Occipital lobe (tissue), 2 donors: ENCODE data around the gene GPX4. TPM values are rescaled to one million over a fixed set of nuclear protein-coding genes. Genes with fewer than 3 reads are reported as not detected.

Experiments used
- DNase-seq: peaks from one replicate; lab custom pipeline; 2025; lab: John Stamatoyannopoulos, UW
- total RNA-seq: library from RNA; depleted of rRNA; stranded (reverse); fragments of >200 nt; gene quantifications from one replicate; pipeline ENCODE4 v1.2.3, GENCODE V29; 2014

Gene GPX4
- total RNA-seq, 1 donor from 2014 or later = 83.8 TPM

DNA sequence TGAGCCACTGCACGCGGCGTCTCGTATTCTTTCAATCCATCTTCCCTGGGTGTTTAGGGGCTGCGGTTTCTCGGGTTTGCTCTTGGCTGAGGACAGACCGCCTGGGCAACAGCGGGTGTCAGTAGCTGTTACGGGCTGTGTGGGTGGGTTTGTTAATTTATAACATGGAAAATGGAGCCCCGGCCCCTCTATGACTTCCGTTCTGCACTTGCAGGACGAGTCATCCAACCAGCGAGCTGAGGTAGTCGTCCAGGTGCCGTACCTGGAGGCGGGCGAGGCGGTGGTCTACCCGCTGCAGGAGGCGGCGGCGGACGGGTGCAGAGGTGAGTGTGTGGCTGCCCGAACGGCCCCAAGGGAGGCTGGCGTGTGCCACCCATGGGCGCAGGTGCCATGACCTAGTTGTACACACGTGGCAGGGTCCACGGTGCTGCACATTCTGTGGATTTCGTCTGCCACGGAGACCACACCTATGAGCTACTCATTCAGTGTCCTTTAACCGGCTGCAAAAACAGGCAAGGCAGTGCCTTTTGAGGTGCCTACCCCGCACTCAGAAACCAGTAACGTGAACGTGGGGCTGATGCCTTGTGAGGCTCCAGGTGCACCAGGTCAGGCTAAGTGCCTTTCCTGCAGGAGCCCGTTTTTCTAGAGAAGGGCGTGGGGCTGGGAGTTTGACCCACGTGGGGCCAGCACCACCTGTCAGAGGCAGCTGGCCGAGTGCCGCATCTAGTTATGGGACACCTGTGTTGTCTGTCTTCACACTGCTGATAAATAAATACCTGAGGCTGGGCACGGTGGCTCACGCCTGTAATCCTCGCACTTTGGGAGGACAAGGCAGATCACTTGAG, 19.5 kb upstream of the GPX4 start:
- DNase-seq = no peak

DNA sequence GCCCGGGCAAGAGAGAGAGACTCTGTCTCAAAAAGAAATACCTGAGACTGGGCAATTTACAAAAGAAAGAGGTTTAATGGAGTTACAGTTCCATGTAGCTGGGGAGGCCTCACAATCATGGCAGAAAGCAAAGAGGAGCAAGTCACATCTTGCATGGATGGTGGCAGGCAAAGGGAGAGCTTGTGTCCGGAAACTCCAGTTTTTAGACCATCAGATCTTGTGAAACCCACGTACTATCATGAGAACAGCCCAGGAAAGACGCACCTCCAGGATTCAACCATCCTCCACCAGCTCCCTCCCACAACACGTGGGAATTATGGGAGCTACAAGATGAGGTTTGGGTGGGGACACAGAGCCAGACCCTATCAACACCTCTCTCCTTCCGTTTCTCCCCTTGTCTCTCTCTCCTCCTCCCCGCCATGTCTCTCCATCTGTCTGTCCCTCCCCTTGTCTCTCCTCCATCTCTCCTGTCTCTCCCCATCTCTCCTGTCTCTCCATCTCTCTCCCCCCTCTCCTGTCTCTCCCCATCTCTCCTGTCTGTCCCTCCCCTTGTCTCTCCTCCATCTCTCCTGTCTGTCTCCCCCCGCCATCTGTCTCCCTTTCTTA, 18.6 kb upstream of the GPX4 start:
- no peak for DNase-seq

DNA sequence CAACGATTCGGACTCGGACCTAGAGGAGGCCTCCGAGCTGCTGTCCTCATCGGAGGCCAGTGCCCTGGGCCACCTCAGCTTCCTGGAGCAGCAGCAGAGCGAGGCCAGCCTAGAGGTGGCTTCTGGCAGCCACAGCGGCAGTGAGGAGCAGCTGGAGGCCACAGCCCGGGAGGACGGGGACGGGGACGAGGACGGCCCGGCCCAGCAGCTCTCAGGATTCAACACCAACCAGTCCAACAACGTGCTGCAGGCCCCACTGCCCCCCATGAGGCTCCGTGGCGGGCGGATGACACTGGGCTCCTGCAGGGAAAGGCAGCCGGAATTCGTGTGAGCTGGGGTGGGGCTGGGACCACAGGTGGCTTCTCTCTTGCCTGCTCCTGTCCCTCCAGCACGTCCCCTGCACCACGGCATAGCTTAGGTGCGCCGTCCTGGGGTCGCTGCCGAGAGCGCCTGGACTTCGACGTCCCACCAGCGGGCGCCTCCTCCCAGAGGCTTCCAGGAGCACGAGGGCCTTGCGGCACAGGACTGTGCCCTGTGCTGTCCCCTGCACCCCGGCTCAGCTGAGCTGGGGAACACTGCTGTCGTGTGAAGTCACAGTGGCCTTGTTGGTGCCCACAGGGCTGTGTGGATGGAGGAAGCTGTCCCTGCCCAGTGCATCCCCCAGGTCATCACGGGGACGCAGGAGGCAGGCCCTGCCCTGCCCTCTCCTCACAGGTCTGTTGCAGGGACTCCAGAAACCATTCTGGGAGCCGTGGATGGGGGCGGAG, 17.9 kb upstream of the GPX4 start:
- no peak for DNase-seq

DNA sequence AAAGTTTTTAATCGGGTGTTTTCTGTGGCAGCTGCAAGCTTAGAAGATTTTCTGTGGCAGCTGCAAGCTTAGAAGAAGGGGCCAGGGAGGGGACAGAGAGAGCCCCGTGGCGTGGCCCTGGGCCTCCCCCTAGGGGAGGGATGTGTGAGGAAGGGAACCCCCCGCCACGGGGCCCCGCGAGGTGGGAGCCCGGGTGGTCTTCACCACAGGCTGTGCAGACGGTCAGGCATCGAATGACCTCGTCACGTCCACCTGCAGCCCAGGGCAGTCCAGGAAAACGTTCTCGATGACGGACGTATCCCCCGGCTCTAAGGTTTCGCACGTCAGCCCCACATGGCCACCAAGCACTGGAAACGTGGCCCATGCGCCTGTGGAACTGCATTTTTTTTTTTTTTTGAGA, 17.2 kb upstream of the GPX4 start:
- DNase-seq = no peak

DNA sequence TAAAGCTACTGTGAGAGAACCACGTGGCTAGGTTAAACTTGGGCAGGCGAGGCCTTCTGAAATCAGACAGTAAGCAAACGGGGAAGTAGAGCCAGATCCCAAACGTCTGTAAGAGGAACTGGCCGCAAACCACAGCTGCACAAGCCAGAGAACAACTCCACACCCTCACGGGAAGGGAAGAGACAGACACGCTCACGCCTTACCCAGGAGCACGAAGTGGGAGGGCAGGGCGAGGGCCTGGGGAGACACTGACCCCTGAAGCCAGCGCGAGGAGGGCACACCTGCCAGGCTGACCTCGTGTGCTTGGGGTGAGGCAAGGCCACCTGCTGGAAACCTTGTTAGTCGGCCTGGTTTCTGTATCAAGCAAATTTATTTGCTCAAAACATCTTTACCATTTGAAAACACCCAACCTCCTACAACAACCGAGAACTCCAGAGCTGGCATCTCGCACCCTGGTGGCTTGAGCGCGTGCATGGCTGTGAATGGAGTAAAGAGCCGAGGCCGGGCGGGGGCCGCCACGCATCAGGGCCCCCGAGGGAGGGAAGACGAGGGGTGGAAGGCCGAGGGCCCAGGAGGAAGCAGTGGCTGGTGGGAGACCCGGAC, 15.9 kb upstream of the GPX4 start:
- DNase-seq = no peak

DNA sequence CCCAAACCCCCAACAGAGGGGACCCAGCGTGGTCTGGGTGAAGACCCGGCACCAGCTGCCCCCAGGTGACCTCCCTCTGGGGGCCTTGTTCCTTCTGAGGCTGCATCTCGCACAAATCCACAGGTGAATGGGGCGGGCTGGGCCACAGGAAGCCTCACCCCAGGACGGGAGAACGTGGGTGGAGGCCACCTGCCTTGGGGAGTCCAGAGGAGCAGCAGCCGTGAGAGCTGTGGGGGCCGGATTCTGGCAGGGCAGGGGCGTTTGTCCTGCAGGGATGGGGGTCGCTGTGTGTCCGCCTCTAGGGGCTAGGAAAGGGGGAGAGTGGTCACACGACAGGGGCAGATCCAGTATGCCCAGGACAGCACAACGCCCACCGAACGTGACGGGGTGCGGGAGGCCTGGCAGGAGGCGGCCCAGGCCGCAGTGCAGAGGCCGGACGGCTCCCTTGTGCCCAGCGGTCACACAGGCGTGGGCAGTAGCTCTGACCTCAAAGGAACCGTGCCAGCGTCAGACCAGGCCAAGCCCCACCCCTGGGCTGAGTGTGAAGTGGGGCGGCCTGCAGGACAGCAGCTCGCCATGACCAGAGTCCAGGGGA, 15.3 kb upstream of the GPX4 start:
- no peak for DNase-seq

DNA sequence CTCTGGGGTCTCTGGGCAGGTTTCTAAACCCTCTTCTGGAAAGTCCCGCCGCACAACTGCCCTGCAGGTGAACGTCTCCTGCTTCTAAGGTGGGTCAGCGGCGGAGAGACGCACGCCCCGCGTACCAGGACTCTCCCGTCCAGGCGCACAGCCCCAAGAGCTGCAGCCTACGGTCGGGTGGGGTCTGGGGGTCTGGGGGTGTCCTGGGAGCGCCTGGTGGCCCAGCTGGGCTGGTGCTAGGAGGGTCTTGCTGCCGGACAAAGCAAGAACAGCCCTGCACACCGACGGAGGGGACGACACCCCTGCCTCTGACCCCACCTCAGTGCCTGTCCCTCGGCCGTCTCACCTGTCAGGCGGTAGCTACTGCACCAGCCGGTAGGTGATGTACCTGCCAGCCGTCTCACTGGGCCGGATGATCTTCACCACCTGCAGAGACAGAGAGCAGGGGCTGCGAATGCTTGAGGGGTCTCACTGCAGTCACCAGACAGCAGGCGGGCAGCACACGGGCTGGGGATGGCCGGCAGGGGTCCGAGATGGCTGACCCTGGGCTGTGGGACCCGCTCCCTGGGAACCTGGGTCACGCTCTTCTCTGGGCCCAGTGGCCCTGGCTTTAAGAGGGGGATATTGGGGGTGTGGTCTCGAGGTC, 14.5 kb upstream of the GPX4 start:
- no peak for DNase-seq

DNA sequence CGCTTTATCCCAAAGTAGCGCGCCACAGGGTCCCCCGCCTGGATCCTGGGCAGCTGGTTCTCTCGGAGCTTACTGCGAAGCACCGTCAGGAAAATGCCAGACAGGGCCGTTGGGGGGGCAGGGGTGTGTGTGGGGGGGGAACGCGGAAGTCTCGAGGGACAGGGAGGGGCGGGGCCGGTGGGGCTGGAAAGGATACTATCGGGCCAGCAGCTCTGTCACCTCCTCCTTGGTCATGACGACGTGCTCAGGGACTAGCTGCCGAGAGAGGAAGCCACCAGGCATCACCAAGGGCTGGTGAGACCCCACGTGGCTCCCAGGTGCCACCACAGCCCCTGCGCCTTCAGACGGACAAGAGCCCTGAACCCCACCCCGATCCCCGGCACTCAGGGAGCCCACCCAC, 13.9 kb upstream of the GPX4 start:
- DNase-seq = no peak

DNA sequence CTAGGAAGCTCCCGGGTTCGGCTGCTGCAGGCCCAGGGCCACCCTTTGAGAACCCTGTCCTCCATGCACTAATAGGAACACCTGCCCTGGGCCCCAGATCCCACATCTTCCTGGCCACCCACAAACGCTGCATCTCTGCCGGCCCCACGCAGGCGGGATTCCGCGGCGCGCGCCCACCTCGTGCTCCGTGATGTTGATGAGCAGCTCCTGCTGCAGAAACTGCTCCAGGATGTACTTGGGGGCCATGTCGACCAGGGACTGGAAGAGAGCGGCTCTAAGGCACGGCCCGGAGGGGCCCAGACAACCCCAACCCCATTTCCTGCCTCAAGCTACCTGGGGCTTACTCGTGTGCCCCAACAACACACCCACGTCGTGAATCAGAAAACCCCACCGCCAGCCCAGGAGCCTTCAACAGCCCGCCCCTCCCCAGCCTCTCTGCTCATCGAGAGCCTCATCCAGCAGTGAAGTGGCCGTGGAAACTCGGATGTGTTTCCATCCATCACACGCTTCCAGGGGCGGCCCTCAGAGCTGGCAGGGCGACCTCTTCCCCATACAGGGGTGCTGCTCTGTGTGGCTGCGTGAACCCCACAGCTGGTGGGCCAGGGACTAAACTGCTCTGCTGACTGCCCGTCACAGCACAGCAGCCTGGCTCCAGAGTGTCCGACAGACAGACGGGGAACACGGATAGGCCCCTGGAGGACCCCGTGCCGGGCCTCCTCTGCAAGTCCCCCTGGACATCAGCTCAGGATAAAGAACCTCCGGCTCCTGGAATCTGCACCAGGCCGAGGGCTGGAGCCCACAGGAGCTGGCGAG, 12.9 kb upstream of the GPX4 start:
- no peak for DNase-seq

DNA sequence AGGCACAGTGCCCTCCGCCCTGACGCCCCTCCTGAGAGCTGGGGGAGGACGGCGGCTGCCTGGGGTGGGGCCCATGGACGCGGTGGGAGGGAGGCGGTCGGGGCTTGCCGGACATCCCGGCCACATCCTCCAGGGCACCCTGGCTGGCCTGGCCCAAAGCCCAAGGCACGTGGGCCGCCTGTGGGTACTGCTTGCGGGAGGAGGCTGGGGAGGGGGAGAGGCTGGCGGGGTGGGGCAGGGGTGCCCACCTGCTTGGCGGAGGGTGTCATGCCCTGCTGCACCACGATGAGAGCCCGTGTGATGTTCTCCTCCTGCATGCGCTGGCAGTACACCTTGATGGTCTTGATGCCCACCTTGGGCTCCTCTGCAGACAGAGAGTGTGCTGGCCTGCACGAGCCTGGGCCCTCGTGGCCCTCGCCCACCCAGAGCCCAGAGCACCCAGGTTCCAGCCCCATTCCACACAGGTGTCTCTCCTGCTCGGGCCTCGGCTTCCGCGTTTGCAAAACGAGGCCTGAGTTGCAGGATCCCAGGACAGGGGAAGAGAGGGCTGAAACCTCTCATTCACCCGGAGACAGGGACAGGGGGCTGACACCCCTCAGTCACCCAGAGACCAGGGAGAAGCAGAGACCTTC, 12.1 kb upstream of the GPX4 start:
- DNase-seq = no peak

DNA sequence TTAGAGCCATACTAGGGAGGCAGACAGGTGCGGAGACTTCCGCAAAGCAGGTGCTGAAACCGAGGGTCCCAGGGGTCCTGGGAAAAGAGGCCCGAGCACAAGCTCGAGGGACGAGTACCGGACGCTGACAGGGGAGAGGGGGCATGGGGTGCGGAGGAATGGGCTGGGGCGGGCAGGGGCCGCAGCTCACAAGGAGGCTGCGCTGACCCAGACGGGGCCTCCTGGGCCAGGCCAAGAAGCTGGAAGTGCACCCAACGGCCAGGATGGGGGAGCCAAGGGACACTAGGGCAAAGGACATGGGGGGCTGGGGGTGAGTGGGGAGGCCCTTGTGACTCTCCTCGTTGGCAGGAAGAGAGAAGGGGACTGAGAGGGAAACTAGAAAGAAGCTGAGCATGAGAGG, 10.5 kb upstream of the GPX4 start:
- DNase-seq = no peak

DNA sequence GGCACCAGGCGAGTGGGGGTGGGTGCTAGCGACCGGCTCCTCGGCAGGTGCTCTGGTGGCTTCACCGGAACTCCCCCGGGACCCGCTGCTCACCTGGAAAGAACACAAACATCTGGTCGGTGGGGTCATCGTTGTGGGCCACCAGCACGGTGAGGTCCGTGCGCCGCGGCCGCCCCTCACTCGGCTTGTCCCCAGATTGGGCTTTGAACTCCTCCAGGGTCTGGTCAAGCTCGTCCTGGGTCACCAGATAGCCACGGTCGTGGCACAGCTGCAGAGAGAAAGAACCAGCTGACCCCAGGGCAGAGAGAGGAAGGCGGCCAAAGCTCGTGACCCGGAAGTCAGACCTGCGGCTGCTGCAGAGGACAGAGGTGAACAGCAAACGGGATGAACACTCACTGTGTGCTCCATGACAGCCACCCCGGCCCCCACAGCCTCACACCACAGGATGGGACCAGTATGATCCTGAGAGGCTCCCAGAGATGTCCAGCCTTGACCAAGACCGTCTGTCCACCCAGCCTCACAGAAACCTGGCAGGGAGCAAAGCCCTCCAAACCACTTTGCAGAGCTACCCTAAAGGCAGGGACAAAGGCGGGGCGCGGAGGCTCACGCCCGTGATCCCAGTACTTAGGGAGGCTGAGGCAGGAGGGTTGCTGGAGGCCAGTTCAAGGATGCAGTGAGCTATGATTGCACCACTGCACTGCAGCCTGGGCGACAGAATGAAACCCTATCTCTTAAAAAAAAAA, 9.8 kb upstream of the GPX4 start:
- DNase-seq = no peak

DNA sequence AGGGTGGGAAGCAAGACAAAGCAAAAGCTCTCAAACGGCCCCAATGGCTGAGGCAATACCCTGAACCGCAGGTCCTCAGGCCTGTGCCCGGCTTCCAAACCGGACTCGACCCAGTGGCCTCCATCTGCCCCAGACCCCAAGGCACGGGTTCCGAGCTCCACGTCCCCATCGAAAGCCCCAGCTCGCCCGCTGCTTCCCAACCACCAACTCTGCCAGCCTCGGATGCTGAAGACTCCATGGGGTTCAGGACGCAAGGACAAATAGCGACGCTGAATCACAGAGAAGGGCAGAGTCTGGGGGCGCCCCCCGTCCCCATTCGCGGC, 9.2 kb upstream of the GPX4 start:
- no peak for DNase-seq

DNA sequence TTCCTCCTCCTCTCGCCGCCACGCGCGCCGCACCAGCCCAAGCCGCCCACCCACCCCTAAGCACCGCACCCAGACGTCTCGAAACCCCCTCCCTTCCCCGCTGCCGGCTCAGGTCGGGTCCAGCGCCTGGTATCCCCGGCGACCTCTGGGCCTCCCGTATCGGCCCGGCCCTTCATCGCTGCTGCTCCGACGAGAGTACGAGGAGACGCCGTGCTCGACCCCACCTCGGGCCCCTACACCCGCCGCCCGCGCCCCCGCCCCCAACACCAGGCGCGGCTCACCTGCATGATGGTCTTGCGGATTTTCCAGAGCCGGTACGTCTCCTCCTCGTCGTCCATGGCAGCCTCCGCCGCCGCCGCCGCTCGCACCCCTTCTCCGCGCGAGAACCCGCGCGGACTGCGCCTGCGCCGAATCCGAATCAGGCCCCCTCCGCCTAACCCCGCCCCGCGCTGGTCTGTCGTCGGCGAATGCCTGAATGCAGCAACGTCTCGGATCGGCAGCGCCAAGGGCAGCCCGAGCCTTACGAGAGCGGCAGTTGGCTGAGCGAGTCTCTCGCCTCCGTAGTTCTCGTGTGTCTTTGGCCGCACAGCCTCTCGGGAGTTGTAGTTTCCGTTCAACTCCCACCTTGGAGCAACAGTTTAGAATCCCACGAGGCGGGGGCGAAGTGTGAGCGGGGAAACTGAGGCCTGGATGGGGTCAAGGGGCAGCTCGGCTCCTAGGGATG, 8.7 kb upstream of the GPX4 start, which contains the start of gene POLR2E:
Gene POLR2E, minus strand, starts transcription at position 398 of the 724 bp plus-strand sequence. Its CDS starts 60 bp downstream, at position 338.
- DNase-seq = peak; percentile 98

DNA sequence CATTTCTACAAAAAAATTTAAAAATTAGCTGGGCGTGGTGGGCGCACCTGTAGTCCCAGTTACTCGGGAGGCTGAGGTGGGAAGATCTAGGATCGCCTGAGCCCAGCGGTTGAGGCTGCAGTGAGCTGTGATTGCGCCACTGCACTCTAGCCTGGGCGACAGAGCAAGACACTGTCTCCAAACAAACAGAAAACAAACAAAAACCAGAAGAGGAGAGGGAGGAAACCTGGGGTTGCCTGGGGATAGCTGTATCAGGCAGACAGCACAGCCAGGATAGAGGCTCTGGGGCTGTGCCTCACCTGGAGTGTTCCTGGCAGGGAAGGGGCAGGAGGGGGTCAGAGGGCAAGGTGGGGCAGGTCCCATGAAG, 6.0 kb upstream of the GPX4 start:
- no peak for DNase-seq

DNA sequence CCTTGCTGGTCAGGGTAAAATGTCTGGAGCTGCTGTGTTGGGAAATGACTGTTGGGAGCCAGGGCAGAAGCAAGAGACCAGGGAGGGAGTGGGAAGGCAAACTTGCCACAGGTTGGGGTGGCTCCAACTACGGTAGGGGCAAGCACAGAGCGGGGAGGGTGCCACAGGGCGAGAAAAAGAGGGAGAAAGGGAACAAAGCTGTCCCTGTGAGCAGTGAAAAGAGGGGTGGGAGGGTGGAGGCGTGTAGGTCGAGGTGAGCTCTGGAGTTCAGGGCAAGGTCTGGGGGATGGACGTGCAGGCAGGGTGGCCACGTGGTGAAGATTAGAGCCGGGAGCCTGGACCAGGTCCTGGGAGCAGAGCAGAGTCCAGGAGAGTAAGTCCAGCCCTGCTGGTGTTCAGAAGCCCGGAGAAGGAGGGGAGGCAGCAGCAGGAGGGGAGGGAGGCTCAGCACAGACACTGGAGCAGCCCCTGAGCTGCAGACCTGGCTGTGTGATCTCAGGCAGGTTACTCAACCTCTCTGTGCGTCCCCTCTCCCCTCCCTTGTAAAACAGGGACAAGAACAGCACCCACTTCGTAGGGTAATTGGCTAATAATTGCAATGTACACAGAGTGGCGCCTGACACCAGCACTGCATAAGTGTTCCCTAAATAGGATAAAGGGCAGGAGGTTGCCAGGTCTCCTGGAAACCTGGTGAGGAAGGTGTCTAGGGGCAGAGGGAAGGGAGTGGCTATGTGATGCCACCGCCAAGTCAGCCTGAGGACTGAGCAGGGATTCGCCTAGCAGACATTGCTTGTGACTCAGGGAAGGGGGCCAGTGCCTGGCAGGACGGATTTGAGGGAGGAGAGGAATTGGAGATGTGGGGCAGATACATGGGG, 5.4 kb upstream of the GPX4 start:
- DNase-seq = no peak

DNA sequence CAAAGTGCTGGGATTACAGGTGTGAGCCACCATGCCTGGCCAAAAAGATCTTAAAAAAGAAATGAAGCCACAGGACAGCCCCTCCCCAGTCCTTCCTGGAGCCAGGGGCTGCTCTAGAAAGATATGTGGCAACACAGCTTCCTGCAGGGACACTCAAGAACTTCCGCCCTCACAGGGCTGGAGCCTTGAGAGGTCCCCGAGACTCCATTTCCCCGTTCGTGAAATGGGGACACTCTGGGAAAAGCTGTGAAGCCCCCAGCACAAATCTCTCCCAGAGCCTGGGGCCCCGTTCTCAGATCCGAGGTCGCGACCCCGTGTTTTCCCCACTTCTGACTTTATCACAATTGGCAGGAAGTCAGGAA, 2.5 kb upstream of the GPX4 start:
- DNase-seq = no peak
